Non-pigmented ciliary epithelial cell (primary cell): ENCODE measurements around the gene CASP2.
A peak's percentile ranks its signal among the peaks of the same experiment; 100 is the strongest.

Experiments used
- DNase-seq: peaks from one replicate; pipeline ENCODE4 v3.0.0-alpha.2; 2010; ENCODE audit warnings: low read depth

Gene CASP2

GRCh38 chr7:143299346-143299745 lies 11.2 kb downstream of the CASP2 start:
- DNase-seq = no peak

DNA sequence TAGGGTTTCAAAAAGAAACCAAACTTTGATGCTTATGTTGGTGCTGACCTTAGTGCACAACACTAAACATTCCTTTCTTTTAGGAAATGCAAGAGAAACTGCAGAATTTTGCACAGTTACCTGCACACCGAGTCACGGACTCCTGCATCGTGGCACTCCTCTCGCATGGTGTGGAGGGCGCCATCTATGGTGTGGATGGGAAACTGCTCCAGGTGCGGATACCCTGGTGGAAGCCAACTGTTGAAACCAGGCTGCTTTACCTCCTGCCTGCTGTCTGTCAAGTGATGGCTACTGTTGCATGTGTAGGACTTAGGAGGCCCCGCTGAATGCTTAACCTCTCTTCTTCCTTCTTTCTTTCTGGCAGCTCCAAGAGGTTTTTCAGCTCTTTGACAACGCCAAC lies 11.7 kb downstream of the CASP2 start:
- DNase-seq = no peak

DNA sequence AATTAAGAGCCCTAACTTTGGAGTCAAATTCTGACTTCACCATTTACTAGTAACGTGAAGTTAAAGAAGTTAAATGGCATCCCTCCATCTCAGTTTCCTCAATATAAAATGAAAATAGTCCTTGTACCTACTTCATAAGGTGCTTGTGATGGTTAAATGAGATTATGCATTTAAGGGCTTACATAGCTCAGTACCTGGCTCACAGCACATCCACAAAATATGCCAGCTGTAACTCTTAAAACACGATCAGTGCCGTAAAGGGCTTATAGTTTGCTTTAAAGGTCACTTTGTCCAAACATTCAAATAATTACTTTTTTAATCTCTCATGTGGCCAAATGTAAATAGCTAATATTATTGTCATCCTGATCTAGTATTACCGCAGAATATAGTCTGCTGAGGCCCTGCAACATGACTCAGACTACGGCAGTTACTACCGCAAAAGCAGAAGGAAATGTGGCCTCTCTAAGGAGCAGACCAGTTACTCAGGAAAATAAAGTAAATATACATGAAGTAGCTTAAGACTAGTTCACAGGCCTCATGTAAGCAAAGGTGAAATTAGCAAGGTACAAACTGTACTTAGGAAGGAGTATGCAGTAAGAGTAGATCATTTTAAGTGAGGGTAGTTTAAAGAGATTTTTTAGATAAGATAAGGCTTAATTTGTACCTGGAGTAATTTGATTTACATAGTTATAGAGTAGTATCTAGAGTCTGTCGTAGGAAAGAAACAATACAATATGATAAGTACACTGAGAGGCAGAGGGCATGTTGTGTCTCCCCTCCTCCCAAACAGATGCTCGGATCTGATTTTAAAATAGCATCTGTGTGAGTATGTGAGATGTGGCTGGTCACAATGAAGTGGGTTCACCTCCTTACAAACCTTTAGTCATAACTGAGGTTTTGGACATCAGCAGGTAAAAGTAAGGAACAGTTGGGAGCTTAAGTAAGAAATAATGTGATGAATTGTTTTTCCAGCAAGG lies 13.1 kb downstream of the CASP2 start:
- no peak for DNase-seq

GRCh38 chr7:143303733-143304132 lies 15.6 kb downstream of the CASP2 start:
- no peak for DNase-seq

DNA sequence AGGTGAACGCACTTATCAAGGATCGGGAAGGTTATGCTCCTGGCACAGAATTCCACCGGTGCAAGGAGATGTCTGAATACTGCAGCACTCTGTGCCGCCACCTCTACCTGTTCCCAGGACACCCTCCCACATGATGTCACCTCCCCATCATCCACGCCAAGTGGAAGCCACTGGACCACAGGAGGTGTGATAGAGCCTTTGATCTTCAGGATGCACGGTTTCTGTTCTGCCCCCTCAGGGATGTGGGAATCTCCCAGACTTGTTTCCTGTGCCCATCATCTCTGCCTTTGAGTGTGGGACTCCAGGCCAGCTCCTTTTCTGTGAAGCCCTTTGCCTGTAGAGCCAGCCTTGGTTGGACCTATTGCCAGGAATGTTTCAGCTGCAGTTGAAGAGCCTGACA lies 16.8 kb downstream of the CASP2 start:
- DNase-seq = no peak

DNA sequence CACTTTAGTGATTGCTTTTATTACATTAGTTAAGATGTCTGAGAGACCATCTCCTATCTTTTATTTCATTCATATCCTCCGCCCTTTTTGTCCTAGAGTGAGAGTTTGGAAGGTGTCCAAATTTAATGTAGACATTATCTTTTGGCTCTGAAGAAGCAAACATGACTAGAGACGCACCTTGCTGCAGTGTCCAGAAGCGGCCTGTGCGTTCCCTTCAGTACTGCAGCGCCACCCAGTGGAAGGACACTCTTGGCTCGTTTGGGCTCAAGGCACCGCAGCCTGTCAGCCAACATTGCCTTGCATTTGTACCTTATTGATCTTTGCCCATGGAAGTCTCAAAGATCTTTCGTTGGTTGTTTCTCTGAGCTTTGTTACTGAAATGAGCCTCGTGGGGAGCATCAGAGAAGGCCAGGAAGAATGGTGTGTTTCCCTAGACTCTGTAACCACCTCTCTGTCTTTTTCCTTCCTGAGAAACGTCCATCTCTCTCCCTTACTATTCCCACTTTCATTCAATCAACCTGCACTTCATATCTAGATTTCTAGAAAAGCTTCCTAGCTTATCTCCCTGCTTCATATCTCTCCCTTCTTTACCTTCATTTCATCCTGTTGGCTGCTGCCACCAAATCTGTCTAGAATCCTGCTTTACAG lies 17.4 kb downstream of the CASP2 start:
- no peak for DNase-seq

- no peak for DNase-seq
Measured at GRCh38 chr7:143308632-143309031, 20.5 kb downstream of the CASP2 start.

GRCh38 chr7:143314127-143314526 lies 26.0 kb downstream of the CASP2 start:
- DNase-seq = no peak

GRCh38 chr7:143315776-143316175 lies 27.6 kb downstream of the CASP2 start, which contains the start of gene CLCN1:
TSS of gene CLCN1 (plus strand) at chr7:143316111. CDS start at chr7:143316213, 102 bp downstream.
- no peak for DNase-seq

- no peak for DNase-seq
Measured at GRCh38 chr7:143316492-143316891, 28.3 kb downstream of the CASP2 start.

- DNase-seq = no peak
Measured at GRCh38 chr7:143318661-143319060, 30.5 kb downstream of the CASP2 start.

DNA sequence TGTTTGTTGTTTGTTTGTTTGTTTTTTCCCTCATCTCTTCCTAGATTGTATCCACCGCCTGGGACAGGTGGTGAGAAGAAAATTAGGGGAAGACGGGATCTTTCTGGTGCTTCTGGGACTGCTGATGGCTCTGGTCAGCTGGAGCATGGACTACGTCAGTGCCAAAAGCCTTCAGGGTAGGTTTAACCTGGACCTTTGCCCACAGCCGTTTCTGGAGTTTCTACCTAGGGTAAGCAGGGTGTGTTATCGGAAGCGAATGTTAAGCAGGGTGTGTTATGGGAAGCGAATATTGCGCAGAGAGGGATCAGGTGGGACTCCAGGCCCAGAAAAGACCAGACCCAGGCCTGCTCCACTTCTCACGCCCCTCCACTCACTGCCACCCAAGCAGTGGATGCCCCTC lies 32.5 kb downstream of the CASP2 start:
- DNase-seq = no peak

- no peak for DNase-seq
Measured at GRCh38 chr7:143321242-143321641, 33.1 kb downstream of the CASP2 start.

- no peak for DNase-seq
Measured at GRCh38 chr7:143321734-143322133, 33.6 kb downstream of the CASP2 start.

DNA sequence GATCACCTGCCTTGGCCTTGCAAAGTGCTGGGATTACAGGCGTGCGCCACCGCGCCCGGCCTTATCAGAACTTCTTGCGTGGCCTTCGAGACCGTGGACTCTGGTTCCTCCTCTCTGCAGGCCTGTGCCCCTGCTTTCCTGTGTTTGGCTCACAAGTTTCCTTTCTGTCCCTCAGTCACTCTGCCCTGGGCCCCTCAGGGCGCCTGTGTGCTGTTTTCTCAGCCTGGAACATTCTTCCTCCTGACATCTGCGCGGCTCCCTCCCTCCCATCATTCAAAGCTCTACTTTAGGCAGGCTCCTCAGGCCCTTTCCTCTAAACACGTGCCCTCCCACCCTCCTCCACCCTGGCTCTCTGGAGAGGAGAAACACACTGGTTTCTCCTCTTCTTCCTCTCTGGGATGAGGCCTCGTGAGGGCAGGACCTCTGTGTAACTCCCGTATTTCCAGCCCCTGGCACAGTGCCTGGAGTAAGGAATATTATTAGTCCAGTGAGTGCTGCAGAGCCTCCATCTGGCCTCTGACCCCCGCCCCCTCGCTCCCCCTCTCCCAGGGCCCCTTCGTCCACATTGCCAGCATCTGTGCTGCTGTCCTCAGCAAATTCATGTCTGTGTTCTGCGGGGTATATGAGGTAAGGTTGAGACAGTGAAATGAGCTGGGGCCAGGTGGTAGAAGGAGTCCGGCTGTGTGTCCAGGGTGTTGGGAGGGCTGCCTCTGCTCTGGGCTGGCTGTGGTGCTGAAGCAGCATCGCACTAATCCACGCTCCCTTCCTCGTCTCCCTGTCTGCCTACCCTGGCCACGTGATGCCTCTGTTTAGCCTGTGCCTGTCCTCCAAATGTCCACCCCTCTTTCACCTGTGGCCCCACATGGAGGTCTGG lies 34.8 kb downstream of the CASP2 start:
- DNase-seq = no peak

- no peak for DNase-seq
Measured at GRCh38 chr7:143323653-143324052, 35.5 kb downstream of the CASP2 start.

DNA sequence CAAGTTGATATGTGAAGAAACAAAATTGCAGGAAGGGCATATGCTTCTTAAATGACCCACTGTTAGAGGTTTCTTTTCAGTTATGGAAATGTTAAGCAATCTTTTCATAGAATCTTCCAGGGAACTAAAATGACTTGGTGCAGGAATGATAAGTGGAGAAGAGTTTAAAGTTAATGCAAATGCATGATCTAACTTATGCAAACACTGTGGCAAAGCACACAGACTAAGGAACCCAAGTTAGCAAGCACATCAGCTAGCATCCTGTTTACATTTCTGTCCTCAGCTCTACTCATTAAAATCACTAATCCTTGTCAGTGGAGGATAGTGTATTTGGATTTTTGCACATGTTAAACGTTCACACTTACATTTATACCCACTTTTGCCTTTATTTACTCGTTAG lies 37.1 kb downstream of the CASP2 start:
- no peak for DNase-seq

GRCh38 chr7:143327903-143328302 lies 39.8 kb downstream of the CASP2 start:
- no peak for DNase-seq

DNA sequence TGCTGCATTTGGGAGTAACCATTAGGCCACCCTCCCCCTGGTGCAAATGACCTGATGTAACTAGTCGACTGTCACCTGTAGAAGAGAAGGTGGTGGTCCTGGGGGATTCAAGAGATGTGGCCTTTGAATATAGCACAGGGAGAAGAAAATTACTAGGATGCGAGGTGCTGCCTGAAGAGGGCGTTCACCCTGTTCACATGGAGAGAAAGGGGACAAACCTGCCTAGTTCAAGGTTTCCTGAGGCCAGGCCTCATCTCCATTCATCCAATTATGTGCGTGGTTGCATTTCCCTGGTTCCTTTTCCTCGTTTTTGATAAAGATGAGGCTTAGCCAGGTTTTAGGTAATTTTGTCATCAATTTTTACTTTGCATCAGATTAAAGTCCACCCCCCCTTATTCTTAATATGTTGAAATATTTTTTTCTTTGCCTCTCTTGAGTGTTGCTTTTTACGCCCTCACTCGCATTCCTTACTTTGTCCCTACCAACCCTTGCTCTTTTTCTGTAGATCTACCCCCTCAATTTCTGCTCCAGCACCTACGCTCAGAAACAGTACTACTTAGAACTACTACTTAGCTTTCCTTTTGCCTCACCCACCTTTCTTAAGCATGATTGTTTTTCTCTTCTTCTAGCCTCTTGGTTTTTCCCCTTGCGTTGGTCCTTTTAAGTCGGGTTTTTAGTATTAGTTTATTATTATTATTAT lies 41.5 kb downstream of the CASP2 start:
- DNase-seq = no peak

DNA sequence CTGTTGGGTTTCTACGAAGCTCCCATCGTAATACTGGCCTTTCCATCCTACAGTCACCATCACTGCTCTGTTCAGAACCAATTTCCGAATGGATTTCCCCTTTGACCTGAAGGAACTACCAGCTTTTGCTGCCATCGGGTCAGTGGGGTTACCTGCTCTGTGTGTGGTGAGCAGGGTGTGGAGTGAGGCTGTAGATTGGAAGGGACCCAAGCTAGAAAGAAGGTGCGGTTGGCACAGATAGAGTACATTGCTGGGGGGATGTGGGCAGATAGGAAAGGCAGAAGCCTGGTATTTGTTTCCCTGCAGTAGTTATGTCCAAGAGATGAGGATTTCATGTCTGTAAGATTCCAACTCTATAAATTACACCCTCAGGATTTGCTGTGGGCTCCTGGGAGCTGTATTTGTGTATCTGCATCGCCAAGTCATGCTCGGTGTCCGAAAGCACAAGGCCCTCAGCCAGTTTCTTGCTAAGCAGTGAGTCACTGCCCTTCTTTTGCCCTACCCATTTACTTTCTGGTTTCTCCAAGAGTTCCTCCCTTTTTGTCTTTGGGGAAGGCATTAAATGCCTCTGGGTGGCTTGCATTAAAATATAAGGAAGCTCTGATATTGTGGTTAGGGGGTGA lies 43.1 kb downstream of the CASP2 start:
- DNase-seq = peak; percentile 61

- DNase-seq = no peak
Measured at GRCh38 chr7:143334244-143334643, 46.1 kb downstream of the CASP2 start.
